Calu3 (cell line): ENCODE data around the gene RSPRY1. TPM values are rescaled to one million over a fixed set of nuclear protein-coding genes. Genes with fewer than 3 reads are reported as not detected.

Experiments used
- BruUV-seq: library from RNA; stranded (reverse); fragments of 400-500 nt; replicated peaks from 2 replicates; lab custom pipeline; 2021; lab: Mats Ljungman, UMichigan
- CTCF ChIA-PET: fragments of 300-600 bp; sonication (Branson Sonifier 250); formaldehyde crosslinking; loops from one replicate; lab custom pipeline; 2022; ENCODE audit warnings: antibody characterized with exemption; lab: Charles Lee
- DNase-seq: peaks from one replicate; pipeline ENCODE4 v3.0.0; 2022
- H3K27ac Mint-ChIP-seq: one replicate; pipeline ENCODE4 v1.8.0; 2022; ENCODE audit warnings: mixed read lengths; ENCODE audit not compliant: unreplicated experiment
- H3K27me3 Mint-ChIP-seq: one replicate; pipeline ENCODE4 v1.8.0; 2022; ENCODE audit warnings: mixed read lengths; ENCODE audit not compliant: unreplicated experiment
- H3K36me3 Mint-ChIP-seq: one replicate; pipeline ENCODE4 v1.8.0; 2022; ENCODE audit warnings: mild to moderate bottlenecking, moderate library complexity, mixed read lengths; ENCODE audit not compliant: insufficient read depth, unreplicated experiment
- H3K4me1 Mint-ChIP-seq: one replicate; pipeline ENCODE4 v1.8.0; 2022; ENCODE audit warnings: mild to moderate bottlenecking, low read depth, mixed read lengths; ENCODE audit not compliant: unreplicated experiment
- H3K4me3 Mint-ChIP-seq: one replicate; pipeline ENCODE4 v1.8.0; 2022; ENCODE audit warnings: mild to moderate bottlenecking, low read depth, moderate library complexity, mixed read lengths; ENCODE audit not compliant: unreplicated experiment
- H3K9me3 Mint-ChIP-seq: one replicate; pipeline ENCODE4 v1.8.0; 2022; ENCODE audit warnings: low read depth, mixed read lengths; ENCODE audit not compliant: unreplicated experiment
- CTCF ChIP-seq: fragments of 200-600 bp; IDR thresholded peaks from one replicate; pipeline ENCODE4 v1.8.0; 2022; ENCODE audit warnings: antibody characterized with exemption; ENCODE audit not compliant: unreplicated experiment
- intact Hi-C: fragments of 100-400 bp; cut with micrococcal nuclease; formaldehyde crosslinking; loops from one replicate; pipeline ENCODE4 v1.10.0; 2022; ENCODE audit not compliant: unreplicated experiment
- total RNA-seq: library from RNA; stranded (reverse); gene quantifications from 2 replicates; pipeline ENCODE4 v1.2.3, GENCODE V29; 2022

Gene RSPRY1
- total RNA-seq, 1 experiment from 2014 or later, result 43.6 TPM

- peak; percentile 87 for DNase-seq
- CTCF ChIA-PET, result interaction anchor here (1.0 to 1.9 kb wide), 4 partner anchors 16 to 39 kb away, joined by 3 to 5 read pairs (median 4); partner anchors contain the start of gene ARL2BP
- Mint-ChIP-seq H3K36me3 (peaks cover 31% of the 10 kb centered on the region), H3K27ac (peak within 1 kb of the TSS; percentile 49), H3K4me1 (peaks cover 36% of the 10 kb centered on the region), H3K27me3 (no peaks in the 10 kb centered on the region), H3K9me3 (no peaks in the 10 kb centered on the region), H3K4me3 (peak within 1 kb of the TSS; percentile 75)
- no peak for TF ChIP-seq CTCF
- intact Hi-C loops, result no loop called here
- no TSS peak for BruUV-seq
These were observed 98.3 kb downstream of the RSPRY1 start, which contains the start of gene PLLP for GRCh38 chr16:57284209-57284951. TSS of gene PLLP (minus strand) at chr16:57284672. CDS start at chr16:57284540, 132 bp downstream.

GRCh38 chr16:57284952-57285363 lies 98.8 kb downstream of the RSPRY1 start:
- no peak for DNase-seq
- Mint-ChIP-seq H3K27me3 (no peaks in the 10 kb centered on the region), H3K36me3 (peaks cover 31% of the 10 kb centered on the region), H3K9me3 (no peaks in the 10 kb centered on the region), H3K4me3 (peak overlapping the region; percentile 75), H3K4me1 (peaks cover 32% of the 10 kb centered on the region), H3K27ac (no peak overlapping the region)
- TF ChIP-seq CTCF, result no peak
- BruUV-seq, result no TSS peak
- intact Hi-C loops, result no loop called here
- CTCF ChIA-PET, result interaction anchor here (1.0 to 1.9 kb wide), 3 partner anchors 15 to 39 kb away, joined by 3 to 5 read pairs (median 4); partner anchors contain the start of gene ARL2BP

GRCh38 chr16:57285379-57285778 lies 99.2 kb downstream of the RSPRY1 start:
- H3K4me3 Mint-ChIP-seq, result peak overlapping the region; percentile 75
- intact Hi-C loops, result no loop called here
- TF ChIP-seq CTCF, result no peak
- no peak overlapping the region for H3K27ac Mint-ChIP-seq
- H3K9me3 Mint-ChIP-seq, result no peaks in the 10 kb centered on the region
- peaks cover 31% of the 10 kb centered on the region for H3K36me3 Mint-ChIP-seq
- DNase-seq, result no peak
- H3K4me1 Mint-ChIP-seq, result peaks cover 27% of the 10 kb centered on the region
- CTCF ChIA-PET, result interaction anchor here (1.0 to 1.6 kb wide), 2 partner anchors 15 to 40 kb away, joined by 3 to 4 read pairs; partner anchors contain the start of gene ARL2BP
- no TSS peak for BruUV-seq
- H3K27me3 Mint-ChIP-seq, result no peaks in the 10 kb centered on the region

GRCh38 chr16:57289391-57290257 lies 103.5 kb downstream of the RSPRY1 start:
- CTCF ChIA-PET, result no interaction called here
- no peak for TF ChIP-seq CTCF
- H3K4me1 Mint-ChIP-seq, result no peaks in the 10 kb centered on the region
- DNase-seq, result no peak
- no peaks in the 10 kb centered on the region for H3K9me3 Mint-ChIP-seq
- no peak overlapping the region for H3K27ac Mint-ChIP-seq
- no peak overlapping the region for H3K4me3 Mint-ChIP-seq
- intact Hi-C loops, result no loop called here
- no TSS peak for BruUV-seq
- H3K36me3 Mint-ChIP-seq, result peaks cover 7% of the 10 kb centered on the region
- H3K27me3 Mint-ChIP-seq, result no peaks in the 10 kb centered on the region

Other genes starting within 250 kb of the RSPRY1 start
- gene CETP, start 224.4 kb upstream of the RSPRY1 start, total RNA-seq, result not detected in 2 replicates
- gene NLRC5, start 196.8 kb upstream of the RSPRY1 start, total RNA-seq, result 18.0 and 42.3 TPM in 2 replicates
- gene CPNE2, start 93.7 kb upstream of the RSPRY1 start, total RNA-seq, result 12.9 and 14.5 TPM in 2 replicates
- gene PSME3IP1, start 290 bp upstream of the RSPRY1 start, total RNA-seq, result 171 and 177 TPM in 2 replicates
- 32.6 and 33.3 TPM in 2 replicates for gene ARL2BP, start 58.9 kb downstream of the RSPRY1 start, total RNA-seq
- 38.3 and 40.3 TPM in 2 replicates for gene PLLP, start 98.3 kb downstream of the RSPRY1 start, total RNA-seq
- 2.6 and 4.5 TPM in 2 replicates for gene CCL22, start 172.5 kb downstream of the RSPRY1 start, total RNA-seq
- gene CX3CL1, start 186.2 kb downstream of the RSPRY1 start, total RNA-seq, result 17.6 and 41.4 TPM in 2 replicates
- not detected in 2 replicates for gene CCL17, start 218.4 kb downstream of the RSPRY1 start, total RNA-seq